SW480 (cell line): ENCODE measurements around the gene ZNF529.
"Not testable (repeated sequence)": the region's sequence is repeated elsewhere in the genome, so short reads cannot be mapped to it uniquely, and the experiment has no call there.

Experiments used
- DNase-seq: peaks from one replicate; pipeline ENCODE4 v3.0.0-alpha.2; 2016; ENCODE audit warnings: low spot score

Gene ZNF529

GRCh38 chr19:36573020-36573894, at the start of gene ZNF529:
Gene ZNF529, minus strand, starts transcription at chr19:36573292. Its CDS starts 946 bp downstream, at chr19:36572346.
- DNase-seq = peak; percentile 77

GRCh38 chr19:36605877-36606478, 32.9 kb upstream of the ZNF529 start:
- no peak for DNase-seq

- DNase-seq = no peak
These were observed 32.2 kb upstream of the ZNF529 start, which contains the start of gene ZNF382 for GRCh38 chr19:36605101-36605876. Gene ZNF382, plus strand, starts transcription at chr19:36605313. Its CDS starts 4,602 bp downstream, at chr19:36609915.

GRCh38 chr19:36604656-36605100, 31.6 kb upstream of the ZNF529 start:
- DNase-seq = no peak

GRCh38 chr19:36602681-36603080, 29.6 kb upstream of the ZNF529 start:
- DNase-seq = not testable (repeated sequence)

GRCh38 chr19:36579255-36579654, 6.2 kb upstream of the ZNF529 start:
- DNase-seq = no peak

- no peak for DNase-seq
These were observed 4.3 kb upstream of the ZNF529 start for GRCh38 chr19:36577271-36577996.

- no peak for DNase-seq
These were observed 1.6 kb upstream of the ZNF529 start for GRCh38 chr19:36574741-36575140.

GRCh38 chr19:36573895-36574720, 1.0 kb upstream of the ZNF529 start:
- DNase-seq = no peak

GRCh38 chr19:36572593-36573019, 486 bp downstream of the ZNF529 start:
- DNase-seq = no peak

GRCh38 chr19:36564391-36564790, 8.7 kb downstream of the ZNF529 start:
- DNase-seq = no peak

GRCh38 chr19:36547001-36547732, 25.9 kb downstream of the ZNF529 start:
- peak; percentile 23 for DNase-seq

- no peak for DNase-seq
These were observed 44.1 kb downstream of the ZNF529 start for GRCh38 chr19:36528921-36529518.

- DNase-seq = peak; percentile 95
These were observed 44.7 kb downstream of the ZNF529 start, which contains the start of gene ZNF260 for GRCh38 chr19:36528194-36528920. Gene ZNF260, minus strand, starts transcription at chr19:36528271. Its CDS starts 13,033 bp downstream, at chr19:36515238.

- DNase-seq = no peak
These were observed 45.3 kb downstream of the ZNF529 start for GRCh38 chr19:36527873-36528193.

GRCh38 chr19:36527341-36527740, 45.8 kb downstream of the ZNF529 start:
- no peak for DNase-seq

GRCh38 chr19:36526581-36526980, 46.5 kb downstream of the ZNF529 start:
- no peak for DNase-seq

- no peak for DNase-seq
These were observed 48.5 kb downstream of the ZNF529 start for GRCh38 chr19:36524617-36525016.

GRCh38 chr19:36514012-36514612, 59.0 kb downstream of the ZNF529 start:
- DNase-seq = no peak
